RWPE1 (cell line): ENCODE measurements around the gene ADGRD1.
A peak's percentile ranks its signal among the peaks of the same experiment; 100 is the strongest.

Experiments used
- CTCF ChIA-PET: fragments of 350-600 bp; sonication (Branson Sonifier 250); formaldehyde crosslinking; extraction: SDS; loops from one replicate; lab custom pipeline; 2021; lab: Yijun Ruan, JAX
- POLR2A ChIA-PET: fragments of 400-600 bp; formaldehyde crosslinking; extraction: SDS; loops from one replicate; lab custom pipeline; 2020; ENCODE audit warnings: antibody characterized with exemption; ENCODE audit not compliant: low non-redundant PET; lab: Yijun Ruan, JAX
- DNase-seq: peaks from one replicate; pipeline ENCODE4 v3.0.0; 2012; ENCODE audit warnings: low spot score
- H3K27ac ChIP-seq: fragments of 450-650 bp; 2 replicates; pipeline ENCODE4 v1.5.1; 2017
- TF ChIP-seq, protein P1 (sequence below): fragments of 450-650 bp; conservative IDR thresholded peaks from 2 replicates; pipeline ENCODE4 v1.5.1; 2017; ENCODE audit warnings: low read depth, mild to moderate bottlenecking

The ADGRD1 gene

GRCh38 chr12:131106349-131106941 lies 152.7 kb downstream of the ADGRD1 start:
- H3K27ac ChIP-seq: no peak overlapping the region
- ChIA-PET POLR2A (interaction anchor here (0.5 kb wide), 1 partner anchor 710 kb away, joined by 4 read pairs; no protein-coding TSS in a partner anchor), CTCF (interaction anchor here (0.6 to 3.3 kb wide), 5 partner anchors 26 to 731 kb away, joined by 3 to 16 read pairs (median 4); no protein-coding TSS in a partner anchor)
- TF ChIP-seq, protein P1, sequence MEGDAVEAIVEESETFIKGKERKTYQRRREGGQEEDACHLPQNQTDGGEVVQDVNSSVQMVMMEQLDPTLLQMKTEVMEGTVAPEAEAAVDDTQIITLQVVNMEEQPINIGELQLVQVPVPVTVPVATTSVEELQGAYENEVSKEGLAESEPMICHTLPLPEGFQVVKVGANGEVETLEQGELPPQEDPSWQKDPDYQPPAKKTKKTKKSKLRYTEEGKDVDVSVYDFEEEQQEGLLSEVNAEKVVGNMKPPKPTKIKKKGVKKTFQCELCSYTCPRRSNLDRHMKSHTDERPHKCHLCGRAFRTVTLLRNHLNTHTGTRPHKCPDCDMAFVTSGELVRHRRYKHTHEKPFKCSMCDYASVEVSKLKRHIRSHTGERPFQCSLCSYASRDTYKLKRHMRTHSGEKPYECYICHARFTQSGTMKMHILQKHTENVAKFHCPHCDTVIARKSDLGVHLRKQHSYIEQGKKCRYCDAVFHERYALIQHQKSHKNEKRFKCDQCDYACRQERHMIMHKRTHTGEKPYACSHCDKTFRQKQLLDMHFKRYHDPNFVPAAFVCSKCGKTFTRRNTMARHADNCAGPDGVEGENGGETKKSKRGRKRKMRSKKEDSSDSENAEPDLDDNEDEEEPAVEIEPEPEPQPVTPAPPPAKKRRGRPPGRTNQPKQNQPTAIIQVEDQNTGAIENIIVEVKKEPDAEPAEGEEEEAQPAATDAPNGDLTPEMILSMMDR: no peak
- DNase-seq: no peak

- ChIA-PET CTCF (no interaction called here), POLR2A (no interaction called here)
- no peak for DNase-seq
- H3K27ac ChIP-seq: no peak overlapping the region
- TF ChIP-seq, protein P1: no peak
Measured at GRCh38 chr12:131108177-131108955, 154.7 kb downstream of the ADGRD1 start.

GRCh38 chr12:131111446-131111845 lies 157.7 kb downstream of the ADGRD1 start:
- no peak overlapping the region for H3K27ac ChIP-seq
- POLR2A ChIA-PET: no interaction called here
- TF ChIP-seq, protein P1: no peak
- DNase-seq: no peak
- CTCF ChIA-PET: no interaction called here

- DNase-seq: no peak
- CTCF ChIA-PET: interaction anchor here (1.7 kb wide), 1 partner anchor 20 kb away, joined by 5 read pairs; no protein-coding TSS in a partner anchor
- POLR2A ChIA-PET: no interaction called here
- no peak overlapping the region for H3K27ac ChIP-seq
- TF ChIP-seq, protein P1: no peak
Measured at GRCh38 chr12:131112021-131112420, 158.3 kb downstream of the ADGRD1 start.

DNA sequence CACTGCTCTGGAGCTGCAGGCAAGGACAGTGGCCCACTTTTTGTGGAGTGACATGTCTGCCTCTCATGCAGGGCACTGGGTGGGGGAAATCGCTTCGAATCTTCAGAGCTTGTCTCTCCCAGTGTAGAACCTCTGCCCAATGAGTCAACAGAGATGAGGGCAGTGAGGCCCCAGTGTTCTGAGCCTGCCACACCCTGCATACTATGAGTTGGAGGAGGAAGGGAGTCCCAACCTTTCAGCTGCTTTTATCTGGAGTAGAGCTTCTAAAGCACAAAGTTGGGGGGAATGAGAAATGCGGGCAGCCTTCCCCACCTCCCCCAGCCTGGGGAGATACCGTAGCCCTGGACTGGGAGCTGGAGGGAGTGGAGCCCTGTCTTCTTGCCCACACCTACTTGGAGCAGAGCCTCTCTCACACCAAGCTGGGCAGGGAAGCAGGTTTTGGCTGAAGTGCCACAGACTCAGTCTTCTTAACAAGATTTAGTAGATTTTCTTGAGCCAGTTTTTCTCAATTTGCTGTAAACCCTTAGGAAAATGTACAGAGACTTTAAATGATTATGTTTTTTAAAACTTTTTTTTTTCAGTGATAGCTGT lies 159.1 kb downstream of the ADGRD1 start:
- POLR2A ChIA-PET: no interaction called here
- CTCF ChIA-PET: interaction anchor here (0.6 to 1.7 kb wide), 5 partner anchors 9 to 197 kb away, joined by 3 to 5 read pairs (median 3); no protein-coding TSS in a partner anchor
- H3K27ac ChIP-seq: no peak overlapping the region
- peak; percentile 41 for DNase-seq
- TF ChIP-seq, protein P1: no peak

- no peak for DNase-seq
- TF ChIP-seq, protein P1: no peak
- POLR2A ChIA-PET: no interaction called here
- CTCF ChIA-PET: interaction anchor here (0.6 to 1.7 kb wide), 3 partner anchors 9 to 192 kb away, joined by 3 to 8 read pairs (median 5); no protein-coding TSS in a partner anchor
- no peak overlapping the region for H3K27ac ChIP-seq
Measured at GRCh38 chr12:131113568-131114270, 160.0 kb downstream of the ADGRD1 start.
